Measurements from ENCODE around the gene KRT27. TPM values are rescaled to one million over a fixed set of nuclear protein-coding genes. Genes with fewer than 3 reads are reported as not detected.
"Not testable (repeated sequence)": the region's sequence is repeated elsewhere in the genome, so short reads cannot be mapped to it uniquely, and the experiment has no call there.

Gene KRT27, protein sequence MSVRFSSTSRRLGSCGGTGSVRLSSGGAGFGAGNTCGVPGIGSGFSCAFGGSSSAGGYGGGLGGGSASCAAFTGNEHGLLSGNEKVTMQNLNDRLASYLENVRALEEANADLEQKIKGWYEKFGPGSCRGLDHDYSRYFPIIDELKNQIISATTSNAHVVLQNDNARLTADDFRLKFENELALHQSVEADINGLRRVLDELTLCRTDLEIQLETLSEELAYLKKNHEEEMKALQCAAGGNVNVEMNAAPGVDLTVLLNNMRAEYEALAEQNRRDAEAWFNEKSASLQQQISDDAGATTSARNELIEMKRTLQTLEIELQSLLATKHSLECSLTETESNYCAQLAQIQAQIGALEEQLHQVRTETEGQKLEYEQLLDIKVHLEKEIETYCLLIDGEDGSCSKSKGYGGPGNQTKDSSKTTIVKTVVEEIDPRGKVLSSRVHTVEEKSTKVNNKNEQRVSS
- under 1 TPM in 1 of 2 donors, not detected in 1; 0.36 TPM for total RNA-seq
- long read RNA-seq, result 0 reads

DNA sequence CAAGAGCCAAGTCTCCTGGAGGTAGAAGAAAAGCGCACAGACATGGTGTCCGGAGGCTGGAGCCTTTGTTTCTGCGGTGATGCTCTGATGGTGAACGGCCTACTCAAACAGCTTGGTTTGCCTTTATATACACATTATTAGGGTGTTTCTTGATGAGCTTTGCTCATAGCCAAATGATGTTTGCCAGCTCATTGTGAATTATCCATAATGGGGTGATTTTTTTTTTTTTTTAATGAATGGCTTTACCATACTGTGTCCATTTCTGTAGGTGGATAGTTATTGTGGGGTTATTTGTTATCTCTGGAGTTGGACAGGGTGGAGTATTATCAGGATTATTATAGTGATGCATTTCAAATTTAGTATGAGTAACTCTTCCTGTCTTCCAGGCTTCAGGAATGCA is at the start of gene KRT27:
TSS of gene KRT27 (minus strand) at position 101 of the 400 bp plus-strand sequence. CDS start at position 44, 57 bp downstream.
- ATAC-seq (no peak), DNase-seq (no peak)
- intact Hi-C loops (cut with DNase I, micrococcal nuclease), result no loop called here

GRCh38 chr17:40830085-40830776 is 47.9 kb upstream of the KRT27 start:
- no peak for ATAC-seq
- no peak for DNase-seq
- intact Hi-C loops (cut with DNase I, micrococcal nuclease), result no loop called here

DNA sequence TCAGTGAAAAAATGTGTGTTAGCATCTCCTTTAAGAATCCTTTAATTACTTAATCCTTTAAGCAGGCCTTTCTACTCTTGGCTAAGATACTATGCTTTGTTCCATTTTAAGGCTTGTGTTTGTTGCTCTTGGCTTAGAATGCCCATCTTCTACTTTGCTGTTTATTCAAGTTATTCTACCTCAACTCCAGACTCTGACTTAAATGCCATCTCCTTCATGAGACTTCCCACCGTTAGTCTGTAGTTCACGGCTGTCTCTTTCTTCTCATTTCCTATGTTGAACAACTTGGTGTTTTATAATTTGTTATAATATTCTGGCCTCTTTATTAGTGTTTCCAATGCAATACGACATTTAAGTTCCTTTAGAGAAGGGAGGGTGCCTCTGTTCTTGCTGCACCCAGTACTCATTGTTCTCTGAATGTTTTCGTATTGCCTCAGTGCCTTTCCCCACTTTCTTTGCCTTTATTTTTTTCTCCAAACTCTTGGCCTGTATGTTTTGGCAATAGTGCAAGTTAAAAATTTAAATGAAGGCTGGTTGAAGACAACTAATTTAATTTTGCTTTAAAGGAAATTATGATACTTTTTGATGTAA is 46.2 kb upstream of the KRT27 start:
- DNase-seq (no peak), ATAC-seq (no peak)
- intact Hi-C loops (cut with DNase I, micrococcal nuclease), result no loop called here

GRCh38 chr17:40827746-40828453 is 45.5 kb upstream of the KRT27 start:
- ATAC-seq, result no peak
- intact Hi-C loops (cut with DNase I, micrococcal nuclease), result no loop called here

GRCh38 chr17:40825599-40825998 is 43.2 kb upstream of the KRT27 start:
- DNase-seq, result no peak
- intact Hi-C loops (cut with DNase I, micrococcal nuclease), result no loop called here
- ATAC-seq, result no peak

More at GRCh38 chr17:40827746-40828453, 45.5 kb upstream of the KRT27 start:
- DNase-seq, result no peak

GRCh38 chr17:40824015-40824832 is 41.9 kb upstream of the KRT27 start:
- ATAC-seq (no peak), DNase-seq (no peak)
- intact Hi-C loops (cut with DNase I, micrococcal nuclease), result no loop called here

DNA sequence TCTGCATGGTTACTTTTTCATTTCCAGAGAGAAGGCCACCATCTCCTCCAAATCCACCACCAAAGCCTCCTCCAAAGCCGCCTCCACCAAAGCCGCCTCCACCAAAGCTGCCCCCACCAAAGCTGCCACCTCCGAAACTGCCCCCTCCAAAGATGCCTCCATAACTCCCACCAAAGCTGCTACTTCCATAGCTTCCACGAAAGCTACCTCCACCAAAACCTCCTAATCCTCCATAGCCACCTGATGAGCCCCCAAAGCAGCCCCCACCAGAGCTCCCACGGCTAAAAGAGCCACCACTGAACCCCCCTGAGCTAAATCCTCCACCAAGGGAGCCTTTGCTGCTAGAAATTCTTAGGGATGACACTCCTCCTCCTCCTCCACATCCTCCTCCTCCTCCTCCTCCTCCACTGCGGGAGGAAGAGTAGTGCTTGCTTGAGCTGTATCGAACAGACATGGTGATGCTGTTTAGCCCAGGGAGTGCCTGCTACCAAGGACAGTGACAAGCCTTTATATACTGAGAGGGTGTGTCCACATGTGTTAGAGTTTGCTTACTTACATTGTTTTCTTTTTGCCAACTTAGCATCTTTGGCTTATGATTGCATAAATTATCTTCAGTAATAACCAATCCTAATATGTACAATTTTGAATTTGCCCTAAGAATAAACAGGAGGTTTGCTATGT is 39.9 kb upstream of the KRT27 start, which contains the start of gene KRT10:
TSS of gene KRT10 (minus strand) at position 483 of the 681 bp plus-strand sequence. CDS start at position 454, 29 bp downstream.
- DNase-seq (no peak), ATAC-seq (peak; percentile 31)
- intact Hi-C loops (cut with DNase I, micrococcal nuclease), result no loop called here

GRCh38 chr17:40821536-40821935 is 39.2 kb upstream of the KRT27 start:
- intact Hi-C loops (cut with DNase I, micrococcal nuclease), result no loop called here
- ATAC-seq (no peak), DNase-seq (no peak)

DNA sequence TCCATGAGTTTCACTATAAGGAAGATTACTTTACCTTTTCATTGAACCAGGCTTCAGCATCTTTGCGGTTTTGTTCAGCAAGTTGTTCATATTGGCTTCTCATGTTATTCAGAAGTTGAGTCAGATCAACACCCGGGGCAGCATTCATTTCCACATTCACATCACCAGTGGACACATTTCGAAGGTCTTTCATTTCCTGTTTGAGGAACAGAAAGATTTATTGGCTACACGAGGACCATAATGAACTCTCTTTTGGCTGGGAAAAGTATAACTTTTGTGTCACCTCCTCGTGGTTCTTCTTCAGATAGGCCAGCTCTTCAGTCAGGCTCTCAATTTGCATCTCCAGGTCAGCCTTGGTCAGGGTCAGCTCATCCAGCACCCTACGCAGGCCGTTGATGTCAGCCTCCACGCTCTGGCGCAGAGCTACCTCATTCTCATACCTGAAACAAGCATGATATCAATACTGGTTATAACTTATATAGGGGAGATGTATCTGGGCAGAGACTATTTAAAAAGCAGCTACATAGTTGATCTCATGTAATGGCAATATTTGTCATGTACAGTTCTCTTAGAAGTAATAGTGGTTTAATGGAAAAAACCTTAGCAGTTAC is 38.0 kb upstream of the KRT27 start:
- ATAC-seq, result no peak
- intact Hi-C loops (cut with DNase I, micrococcal nuclease), result no loop called here
- DNase-seq, result no peak

DNA sequence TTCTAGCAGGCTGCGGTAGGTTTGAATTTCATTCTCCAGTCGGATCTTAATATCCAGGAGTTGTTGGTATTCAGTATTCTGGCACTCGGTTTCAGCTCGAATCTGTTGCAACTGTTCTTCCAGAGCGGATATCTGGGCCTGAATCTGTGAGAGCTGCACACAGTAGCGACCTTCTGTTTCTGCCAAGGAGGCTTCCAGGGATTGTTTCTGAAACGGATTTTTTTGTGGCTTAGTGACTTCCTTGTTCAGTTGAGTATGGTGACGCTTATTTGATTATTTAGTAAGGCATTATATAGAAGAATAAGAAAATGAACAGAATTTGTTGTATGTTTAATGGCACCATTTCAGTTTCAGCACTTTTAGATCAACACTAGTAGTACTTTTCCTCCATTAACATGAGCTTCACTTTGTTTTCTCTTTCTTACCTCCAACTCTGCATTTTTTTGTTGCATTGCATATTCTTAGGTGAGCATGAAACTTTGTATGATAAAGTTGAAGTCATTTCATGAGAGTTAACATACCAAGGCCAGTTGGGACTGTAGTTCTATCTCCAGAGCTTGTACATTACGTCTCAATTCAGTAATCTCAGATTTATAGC is 37.3 kb upstream of the KRT27 start:
- no peak for ATAC-seq
- DNase-seq, result no peak
- intact Hi-C loops (cut with DNase I, micrococcal nuclease), result no loop called here

- ATAC-seq (peak; percentile 96), DNase-seq (peak; percentile 76 to 82)
- intact Hi-C loops (cut with DNase I, micrococcal nuclease), result no loop called here
Measured at GRCh38 chr17:40818733-40819527, 36.6 kb upstream of the KRT27 start.

DNA sequence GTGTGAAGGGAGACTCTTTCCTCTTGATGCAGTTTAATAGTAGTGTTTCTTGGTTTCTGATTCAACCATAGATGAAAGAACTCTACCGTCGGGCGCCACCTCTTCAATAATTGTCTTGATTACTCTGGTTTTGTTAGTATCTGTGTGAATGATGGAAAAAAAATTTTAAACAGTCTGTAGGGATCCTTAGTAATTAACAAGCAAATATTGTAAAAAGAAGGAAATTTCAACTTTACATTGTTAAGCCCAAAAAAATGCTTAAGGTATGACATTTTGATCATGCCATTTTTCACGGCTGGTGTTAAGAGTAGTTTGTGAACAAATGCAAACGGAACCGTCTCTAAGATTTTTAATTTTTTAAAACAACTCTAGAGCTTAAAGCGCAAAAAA is 36.0 kb upstream of the KRT27 start:
- peak in 1 of 2 donors; percentile 9 for DNase-seq
- intact Hi-C loops (cut with DNase I, micrococcal nuclease), result no loop called here
- ATAC-seq, result no peak

DNA sequence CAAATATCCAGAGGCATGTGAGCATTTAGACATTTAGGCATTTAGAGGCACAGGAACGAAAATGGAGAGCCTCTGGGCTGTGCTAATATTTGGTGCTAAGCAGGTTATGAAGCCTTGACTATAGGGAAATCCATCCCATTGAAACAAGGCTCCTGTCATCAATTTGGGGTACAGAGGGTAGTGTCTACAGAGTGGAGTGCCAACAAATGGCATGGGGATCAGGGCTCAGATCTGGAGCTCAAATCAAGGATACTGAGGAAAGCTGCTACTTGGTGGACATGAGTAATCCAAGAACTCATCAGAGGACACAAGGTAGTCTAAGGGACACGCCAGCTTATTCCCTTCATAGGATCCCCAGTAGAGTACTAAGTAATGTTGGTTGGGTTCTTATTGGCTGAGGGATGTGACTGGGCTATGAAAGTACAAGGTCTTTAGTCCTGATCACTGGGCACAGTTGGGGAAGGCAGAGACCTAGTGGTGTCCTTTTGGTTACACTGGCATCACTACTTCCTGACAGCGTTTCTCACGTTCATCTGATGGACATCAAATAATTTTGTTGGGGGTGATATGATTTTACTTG is 34.8 kb upstream of the KRT27 start:
- intact Hi-C loops (cut with DNase I, micrococcal nuclease), result no loop called here
- DNase-seq (no peak), ATAC-seq (no peak)

DNA sequence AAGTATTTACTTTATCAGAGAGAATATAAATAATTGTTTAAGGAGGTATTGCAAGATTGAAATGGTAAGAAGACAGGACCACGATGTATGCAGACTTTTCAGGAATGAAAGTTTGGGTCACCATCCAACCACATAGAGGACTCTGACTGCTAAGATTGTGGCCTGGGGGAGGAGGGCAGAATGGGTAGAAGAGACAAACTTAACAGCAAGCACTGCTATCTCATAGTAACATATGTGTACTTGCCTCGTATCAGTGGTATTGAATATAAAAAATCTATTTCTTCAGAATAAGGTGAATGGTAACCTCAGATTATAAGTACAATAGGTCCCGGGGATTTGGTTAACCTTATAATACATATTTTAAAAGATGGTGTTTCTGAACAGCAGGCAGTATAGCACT is 34.2 kb upstream of the KRT27 start:
- ATAC-seq (no peak), DNase-seq (no peak)
- intact Hi-C loops (cut with DNase I, micrococcal nuclease), result no loop called here

DNA sequence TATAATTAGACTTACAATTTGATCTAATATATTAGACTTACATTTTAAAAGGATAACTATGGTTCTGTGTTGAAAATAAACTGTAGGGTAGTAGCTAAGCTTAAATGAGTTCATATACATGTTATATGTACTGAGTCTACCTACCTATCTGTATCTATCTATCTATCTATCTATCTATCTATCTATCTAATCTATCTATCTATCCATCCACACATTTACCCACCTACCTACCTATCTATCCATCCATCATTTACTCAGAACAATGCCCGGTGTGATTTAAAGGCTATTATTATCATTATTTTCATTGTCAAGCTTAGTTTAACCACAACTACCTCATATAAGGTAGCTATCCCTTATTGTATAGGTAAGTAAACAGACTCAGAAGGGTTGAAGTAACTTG is 33.0 kb upstream of the KRT27 start:
- ATAC-seq (no peak), DNase-seq (no peak)
- intact Hi-C loops (cut with DNase I, micrococcal nuclease), result no loop called here

- DNase-seq; intact Hi-C loops (cut with DNase I, micrococcal nuclease); ATAC-seq: not testable (repeated sequence)
Measured at GRCh38 chr17:40814657-40815056, 32.3 kb upstream of the KRT27 start.

All from left colon (tissue), 2 donors.